H1 (cell line): Measurements from ENCODE around the gene PRSS3. TPM values are rescaled to one million over a fixed set of nuclear protein-coding genes. Genes with fewer than 3 reads are reported as not detected.

Experiments
- YY1 ChIP-seq: IDR thresholded peaks from 2 replicates; pipeline ENCODE4 v1.6.1; 2011; ENCODE audit warnings: low read depth, mild to moderate bottlenecking, low read length
- polyA plus RNA-seq, 7 experiments: library from polyadenylated mRNA; depleted of rRNA in 3 of 7; stranded (reverse) in 5 of 7; unstranded in 2 of 7; fragments of >200 nt in 5 of 7; fragments of 200-250 nt in 2 of 7; gene quantifications; 1 replicate in 5 of 7; 2 replicates in 1 of 7; 4 replicates in 1 of 7; pipeline versions ENCODE4 v1.2.1 to v1.2.3, GENCODE V29; 2011 to 2013; ENCODE audit warnings: missing spikeins in 2 of 7, mixed read lengths in 2 of 7
- total RNA-seq: library from RNA; stranded (reverse); fragmentation: NEBNext Ultra II Directional; extraction: Animal tissue kit (Norgen Biotek cat#: 25700); gene quantifications from 2 replicates; pipeline ENCODE4 v1.2.1, GENCODE V29; 2021

Gene PRSS3
- total and polyA plus RNA-seq, 2 of the 8 experiments (the other 6 are each of a cell fraction or from before 2014, with no cell fraction given) = 0.12 TPM; not detected in 1

- no peak for TF ChIP-seq YY1
Observed at GRCh38 chr9:33781736-33782135, 13.6 kb upstream of the PRSS3 start (continued).
